ENCODE results near the gene SUPT3H.

The SUPT3H gene

DNA sequence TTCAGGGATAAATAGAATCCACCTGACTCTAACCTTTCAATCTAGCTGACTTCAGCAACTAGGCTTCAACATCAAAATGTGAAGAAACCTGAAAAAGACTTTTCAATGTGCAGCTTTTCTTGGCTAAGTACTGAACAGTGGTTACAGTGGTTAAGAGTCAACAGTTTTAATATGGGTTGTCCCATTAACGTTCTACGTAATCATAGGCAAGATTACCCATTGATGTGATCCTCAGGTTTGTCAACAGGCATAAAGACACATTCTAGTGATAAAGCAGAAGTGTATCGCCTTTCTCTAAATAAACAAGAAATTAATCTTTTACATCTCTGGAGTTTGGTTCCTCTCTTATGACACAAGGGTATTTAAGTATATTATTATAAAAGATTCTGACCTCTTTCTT is 203.7 kb downstream of the SUPT3H start:
- H3K36me3 ChIP-seq = no peaks in the 10 kb centered on the region

DNA sequence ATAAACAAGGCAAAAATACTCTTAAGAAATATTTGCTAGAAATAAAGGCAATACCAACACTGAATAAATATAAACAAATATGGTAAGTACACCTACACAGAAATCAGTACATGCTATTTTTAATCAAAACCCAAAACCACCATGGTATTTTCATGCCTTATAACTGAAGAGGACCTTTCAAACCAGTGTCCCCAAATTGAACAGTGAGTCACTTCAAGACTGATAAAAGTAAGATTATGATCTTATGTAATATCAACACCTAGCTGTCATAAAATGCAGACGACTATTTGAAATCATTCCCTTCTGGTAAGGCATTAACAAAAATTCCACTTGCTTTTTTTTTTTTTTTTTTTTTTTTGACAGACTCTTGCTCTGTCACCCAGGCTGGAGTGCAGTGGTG is 206.4 kb downstream of the SUPT3H start:
- no peak for TF ChIP-seq CTCF (IDR thresholded peaks at IDR 0.05; ENCODE audit: low read depth, low read length)

More for the DNA sequence above, 203.7 kb downstream of the SUPT3H start:
- no peak for TF ChIP-seq CTCF (IDR thresholded peaks at IDR 0.05; ENCODE audit: low read depth, low read length)
- no peaks in the 10 kb centered on the region for H3K27me3 ChIP-seq (ENCODE audit: insufficient read depth, low read depth, severe bottlenecking)
- no peak overlapping the region for H3K4me3 ChIP-seq (ENCODE audit: low read depth, low read length)
- H3K9me3 ChIP-seq (ENCODE audit: severe bottlenecking) = no peaks in the 10 kb centered on the region
- no peak overlapping the region for H3K27ac ChIP-seq
- DNase-seq = no peak

DNA sequence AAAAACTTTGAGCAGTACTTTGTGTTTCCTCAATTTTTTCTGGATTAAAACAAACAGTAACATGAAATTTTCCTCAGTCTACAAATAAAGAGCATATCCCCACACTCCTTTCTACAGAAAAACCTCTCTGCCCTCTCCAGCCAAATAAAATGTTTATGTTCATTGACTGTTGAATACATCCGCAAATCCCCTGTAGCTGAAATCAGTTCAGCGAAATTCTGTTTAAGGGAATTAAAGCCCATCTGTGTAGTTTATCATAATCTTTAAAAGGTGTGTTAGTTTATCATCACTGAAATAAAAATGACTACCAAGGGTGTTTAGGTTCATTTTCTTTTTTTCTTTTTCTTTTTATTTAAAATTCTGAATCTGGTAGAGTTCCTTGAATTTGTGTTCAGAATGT is 207.4 kb downstream of the SUPT3H start:
- Histone ChIP-seq H3K36me3 (no peaks in the 10 kb centered on the region), H3K9me3 (ENCODE audit: severe bottlenecking) (no peaks in the 10 kb centered on the region), H3K27ac (no peak overlapping the region), H3K4me3 (ENCODE audit: low read depth, low read length) (no peak overlapping the region), H3K27me3 (ENCODE audit: insufficient read depth, low read depth, severe bottlenecking) (no peaks in the 10 kb centered on the region)
- no peak for DNase-seq
- no peak for TF ChIP-seq CTCF (IDR thresholded peaks at IDR 0.05; ENCODE audit: low read depth, low read length)

More for the DNA sequence above, 206.4 kb downstream of the SUPT3H start:
- Histone ChIP-seq H3K27ac (no peak overlapping the region), H3K36me3 (no peaks in the 10 kb centered on the region), H3K9me3 (ENCODE audit: severe bottlenecking) (no peaks in the 10 kb centered on the region), H3K4me3 (ENCODE audit: low read depth, low read length) (no peak overlapping the region), H3K27me3 (ENCODE audit: insufficient read depth, low read depth, severe bottlenecking) (no peaks in the 10 kb centered on the region)
- DNase-seq = no peak

DNA sequence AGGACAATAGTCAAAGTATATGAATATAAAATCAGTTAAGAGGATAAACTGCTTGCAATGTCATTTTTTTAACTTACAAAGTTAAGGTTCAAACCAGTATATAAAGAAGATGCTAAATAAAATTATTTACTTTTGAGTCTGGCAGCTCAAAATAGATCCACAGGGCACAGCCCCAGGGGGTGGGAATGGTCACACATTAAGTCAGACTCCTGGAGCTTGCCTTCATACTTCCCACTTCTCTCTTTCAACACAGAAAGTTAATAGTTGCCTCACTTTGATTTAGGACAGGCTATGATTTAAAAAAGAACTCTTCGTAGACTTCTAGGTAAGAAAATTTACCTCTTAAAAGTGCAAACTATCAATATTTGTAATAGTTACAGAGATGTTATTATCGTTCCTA is 207.9 kb downstream of the SUPT3H start:
- DNase-seq = no peak
- Histone ChIP-seq H3K9me3 (ENCODE audit: severe bottlenecking) (no peaks in the 10 kb centered on the region), H3K4me3 (ENCODE audit: low read depth, low read length) (no peak overlapping the region), H3K27ac (no peak overlapping the region), H3K36me3 (no peaks in the 10 kb centered on the region), H3K27me3 (ENCODE audit: insufficient read depth, low read depth, severe bottlenecking) (no peaks in the 10 kb centered on the region)
- no peak for TF ChIP-seq CTCF (IDR thresholded peaks at IDR 0.05; ENCODE audit: low read depth, low read length)

DNA sequence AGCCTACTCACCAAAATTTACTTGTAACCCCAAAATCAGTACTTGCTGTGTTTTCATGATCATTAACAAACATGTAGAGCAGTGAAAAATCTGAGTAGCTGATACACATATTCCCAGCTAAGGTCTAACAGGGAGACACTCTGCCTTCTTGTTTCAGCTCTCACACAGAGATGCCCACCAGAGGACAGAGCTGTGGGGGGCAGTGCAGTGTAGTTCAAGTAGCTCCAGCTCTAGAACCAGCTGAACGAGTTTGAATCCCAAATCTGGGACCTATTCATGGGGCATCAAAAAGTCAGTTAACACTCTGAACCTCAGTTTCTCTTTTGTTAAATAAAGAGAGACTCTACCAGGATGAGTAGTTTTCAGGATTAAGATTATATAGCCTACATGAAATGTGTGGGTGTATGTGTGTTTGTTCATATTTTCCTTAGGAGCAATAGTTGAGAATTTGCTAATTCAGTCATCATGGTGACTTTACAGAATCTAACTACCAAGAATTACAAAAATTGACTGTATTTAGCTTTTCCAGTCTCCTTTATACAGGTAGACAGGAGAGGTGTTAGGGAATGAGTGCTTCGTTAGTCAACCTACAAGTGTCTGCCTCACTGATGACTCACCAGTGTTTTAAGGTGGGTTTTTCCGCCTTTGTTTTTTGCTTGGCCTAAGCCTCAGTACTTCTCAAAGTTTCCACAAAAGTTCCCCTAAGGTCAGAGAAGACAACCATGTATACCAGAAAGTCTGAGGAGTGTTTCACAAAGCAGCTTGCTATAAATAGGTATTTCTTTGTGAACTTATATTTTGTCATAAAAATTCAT is 213.6 kb downstream of the SUPT3H start:
- no peak for TF ChIP-seq CTCF (IDR thresholded peaks at IDR 0.05; ENCODE audit: low read depth, low read length)
- no peak overlapping the region for H3K27ac ChIP-seq
- H3K9me3 ChIP-seq (ENCODE audit: severe bottlenecking) = no peaks in the 10 kb centered on the region
- no peaks in the 10 kb centered on the region for H3K27me3 ChIP-seq (ENCODE audit: insufficient read depth, low read depth, severe bottlenecking)
- H3K36me3 ChIP-seq = no peaks in the 10 kb centered on the region
- no peak overlapping the region for H3K4me3 ChIP-seq (ENCODE audit: low read depth, low read length)
- no peak for DNase-seq

GRCh38 chr6:45160305-45160704 is 217.4 kb downstream of the SUPT3H start:
- Histone ChIP-seq H3K36me3 (no peaks in the 10 kb centered on the region), H3K9me3 (ENCODE audit: severe bottlenecking) (no peaks in the 10 kb centered on the region), H3K27me3 (ENCODE audit: insufficient read depth, low read depth, severe bottlenecking) (no peaks in the 10 kb centered on the region), H3K4me3 (ENCODE audit: low read depth, low read length) (no peak overlapping the region), H3K27ac (no peak overlapping the region)
- TF ChIP-seq CTCF (IDR thresholded peaks at IDR 0.05; ENCODE audit: low read depth, low read length) = no peak
- DNase-seq = no peak

Data from WERI-Rb-1 (cell line).